ENCODE measurements around the gene SASH1.

- TF ChIP-seq GATA2 (IDR thresholded peaks at IDR 0.05; ENCODE audit: low read depth, low read length): no peak
- TF ChIP-seq GATA3 (IDR thresholded peaks at IDR 0.05; ENCODE audit: low read depth, low read length): no peak
Observed at GRCh38 chr6:148317739-148318138, 24.9 kb upstream of the SASH1 start.

Measured in SH-SY5Y (cell line).